ENCODE results near the gene RNF32. TPM values are rescaled to one million over a fixed set of nuclear protein-coding genes. Genes with fewer than 3 reads are reported as not detected.
"Not testable (repeated sequence)": the region's sequence is repeated elsewhere in the genome, so short reads cannot be mapped to it uniquely, and the experiment has no call there.

RNF32 gene
- total RNA-seq, 4 donors from 2014 or later = 1.1 to 3.0 (median 2.0) TPM

DNA sequence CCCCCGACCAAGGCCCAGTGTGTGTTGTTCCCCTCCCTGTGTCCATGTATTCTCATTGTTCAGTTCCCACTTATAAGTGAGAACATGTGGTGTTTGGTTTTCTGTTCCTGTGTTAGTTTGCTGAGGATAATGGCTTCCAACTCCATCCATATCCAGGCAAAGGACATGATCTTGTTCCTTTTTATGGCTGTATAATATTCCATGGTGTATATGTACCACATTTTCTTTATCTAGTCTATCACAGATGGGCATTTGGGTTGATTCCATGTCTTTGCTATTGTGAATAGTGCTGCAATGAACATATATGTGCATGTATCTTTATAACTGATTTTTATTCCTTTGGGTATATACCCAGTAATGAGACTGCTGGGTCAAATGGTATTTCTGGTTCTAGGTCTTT, 61.2 kb downstream of the RNF32 start:
- H3K27ac ChIP-seq; H3K27me3 ChIP-seq; H3K4me3 ChIP-seq; DNase-seq; intact Hi-C loops (cut with DNase I; ENCODE audit: low total_unique reads); in situ Hi-C loops (cut with MboI; ENCODE audit: low pct_ligation_motif_present in 1 of 4, low pct_unique_long_range_greater_than_20kb in 1 of 4, low sequenced_read_pairs in 3 of 4); H3K36me3 ChIP-seq; H3K4me1 ChIP-seq: not testable (repeated sequence)
- WGBS, 2 donors (ENCODE audit: low coverage in 1 of 2) = 100% methylated on average over 1 of the region's 1 CpG; no CpG with 5 or more reads in 1 of the 2 donors
- H3K9me3 ChIP-seq = peaks cover 9 to 10% of the 10 kb centered on the region in 2 donors

DNA sequence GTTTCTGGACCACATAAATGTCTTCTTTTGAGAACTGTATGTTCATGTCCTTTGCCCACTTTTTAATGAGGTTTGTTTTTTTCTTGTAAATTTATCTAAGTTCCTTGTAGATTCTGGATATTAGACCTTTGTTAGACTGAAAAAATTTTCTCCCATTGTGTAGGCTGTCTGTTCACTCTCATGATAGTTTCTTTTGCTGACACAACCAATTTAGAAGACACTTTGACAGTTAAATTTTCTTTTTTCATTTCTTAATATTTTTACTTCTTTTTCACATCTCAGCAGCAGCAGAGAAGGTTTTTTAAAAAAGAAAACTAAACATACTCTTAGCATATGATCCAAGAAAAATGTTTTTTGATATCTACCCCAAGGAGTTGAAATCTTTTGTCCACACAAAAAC, 61.8 kb downstream of the RNF32 start:
- Histone ChIP-seq H3K9me3 (peaks cover 3 to 5% of the 10 kb centered on the region in 2 donors), H3K36me3 (no peaks in the 10 kb centered on the region), H3K4me1 (no peaks in the 10 kb centered on the region), H3K4me3 (no peak overlapping the region), H3K27ac (no peak overlapping the region), H3K27me3 (no peaks in the 10 kb centered on the region)
- in situ Hi-C loops (cut with MboI; ENCODE audit: low pct_ligation_motif_present in 1 of 4, low pct_unique_long_range_greater_than_20kb in 1 of 4, low sequenced_read_pairs in 3 of 4) (no loop called here), intact Hi-C loops (cut with DNase I; ENCODE audit: low total_unique reads) (no loop called here)
- DNase-seq = no peak
- no peak for TF ChIP-seq POLR2AphosphoS5 (IDR thresholded peaks at IDR 0.05)
- no peak for TF ChIP-seq EP300 (IDR thresholded peaks at IDR 0.05; ENCODE audit: low read depth)
- TF ChIP-seq POLR2A (IDR thresholded peaks at IDR 0.05) = no peak
- TF ChIP-seq, protein P1, sequence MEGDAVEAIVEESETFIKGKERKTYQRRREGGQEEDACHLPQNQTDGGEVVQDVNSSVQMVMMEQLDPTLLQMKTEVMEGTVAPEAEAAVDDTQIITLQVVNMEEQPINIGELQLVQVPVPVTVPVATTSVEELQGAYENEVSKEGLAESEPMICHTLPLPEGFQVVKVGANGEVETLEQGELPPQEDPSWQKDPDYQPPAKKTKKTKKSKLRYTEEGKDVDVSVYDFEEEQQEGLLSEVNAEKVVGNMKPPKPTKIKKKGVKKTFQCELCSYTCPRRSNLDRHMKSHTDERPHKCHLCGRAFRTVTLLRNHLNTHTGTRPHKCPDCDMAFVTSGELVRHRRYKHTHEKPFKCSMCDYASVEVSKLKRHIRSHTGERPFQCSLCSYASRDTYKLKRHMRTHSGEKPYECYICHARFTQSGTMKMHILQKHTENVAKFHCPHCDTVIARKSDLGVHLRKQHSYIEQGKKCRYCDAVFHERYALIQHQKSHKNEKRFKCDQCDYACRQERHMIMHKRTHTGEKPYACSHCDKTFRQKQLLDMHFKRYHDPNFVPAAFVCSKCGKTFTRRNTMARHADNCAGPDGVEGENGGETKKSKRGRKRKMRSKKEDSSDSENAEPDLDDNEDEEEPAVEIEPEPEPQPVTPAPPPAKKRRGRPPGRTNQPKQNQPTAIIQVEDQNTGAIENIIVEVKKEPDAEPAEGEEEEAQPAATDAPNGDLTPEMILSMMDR (IDR thresholded peaks at IDR 0.05) = no peak

DNA sequence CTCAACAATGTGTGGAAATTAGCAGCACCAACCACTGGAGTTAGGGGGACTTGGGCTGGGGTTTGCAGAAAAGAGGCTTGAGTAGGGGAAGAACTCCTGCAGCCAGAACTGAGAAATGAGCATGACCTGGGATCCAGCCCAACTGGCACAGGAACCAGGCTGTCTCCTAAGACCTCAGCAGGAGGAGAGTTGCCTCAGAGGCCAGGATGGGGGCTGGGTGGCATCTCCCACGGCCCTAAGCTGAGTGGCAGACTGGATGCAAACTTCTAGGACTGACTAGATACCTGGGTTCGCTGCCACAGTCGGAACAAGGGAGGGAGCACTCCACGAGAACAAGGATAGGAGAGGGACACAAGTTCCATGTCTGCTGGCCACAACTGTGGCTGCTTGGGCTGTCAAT, 62.6 kb downstream of the RNF32 start:
- Histone ChIP-seq H3K4me3 (no peak overlapping the region), H3K36me3 (no peaks in the 10 kb centered on the region), H3K9me3 (peaks cover 0 to 3% of the 10 kb centered on the region in 2 donors), H3K27ac (no peak overlapping the region), H3K4me1 (no peaks in the 10 kb centered on the region), H3K27me3 (no peaks in the 10 kb centered on the region)
- in situ Hi-C loops (cut with MboI; ENCODE audit: low pct_ligation_motif_present in 1 of 4, low pct_unique_long_range_greater_than_20kb in 1 of 4, low sequenced_read_pairs in 3 of 4) (no loop called here), intact Hi-C loops (cut with DNase I; ENCODE audit: low total_unique reads) (no loop called here)
- DNase-seq = no peak
- TF ChIP-seq POLR2A (IDR thresholded peaks at IDR 0.05) (no peak), POLR2AphosphoS5 (IDR thresholded peaks at IDR 0.05) (no peak), EP300 (IDR thresholded peaks at IDR 0.05; ENCODE audit: low read depth) (no peak)
- TF ChIP-seq, protein P1 (IDR thresholded peaks at IDR 0.05) = no peak
- WGBS, 2 donors (ENCODE audit: low coverage in 1 of 2) = 90% methylated on average over 4 of the region's 4 CpGs; no CpG with 5 or more reads in 1 of the 2 donors

DNA sequence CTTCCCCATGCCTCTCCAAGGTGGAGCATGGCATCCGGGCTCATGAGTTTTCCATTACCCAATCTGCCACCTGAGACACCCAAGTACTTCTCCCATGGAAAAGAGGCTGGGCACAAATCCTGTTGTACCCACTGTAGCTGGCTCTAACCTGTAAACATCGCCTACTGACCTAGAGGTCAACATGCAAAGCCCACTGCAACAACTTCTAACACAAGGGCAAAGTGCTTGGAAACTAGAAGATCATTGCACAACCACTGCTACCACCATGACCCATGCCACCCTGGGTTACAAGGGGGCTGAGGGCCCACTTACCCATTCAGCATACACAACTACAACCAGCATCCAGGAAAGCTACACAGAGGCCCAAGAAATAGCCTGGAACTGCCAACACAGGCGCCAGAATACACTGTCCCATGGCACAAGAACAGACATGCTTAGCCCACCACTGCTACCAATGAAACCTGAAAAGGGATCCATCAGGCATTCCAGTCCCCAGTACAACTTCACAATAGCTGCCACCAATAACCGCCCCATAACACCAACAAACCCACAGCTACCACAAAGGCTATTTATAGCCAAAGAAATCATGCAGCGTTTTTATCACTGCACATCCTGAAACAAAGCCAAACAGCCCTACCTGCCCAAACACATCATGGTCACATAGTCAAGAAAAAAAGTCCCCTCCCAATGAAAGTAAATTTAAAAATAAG, 63.4 kb downstream of the RNF32 start:
- Histone ChIP-seq H3K9me3 (no peaks in the 10 kb centered on the region), H3K27me3 (no peaks in the 10 kb centered on the region), H3K27ac (no peak overlapping the region), H3K4me1 (no peaks in the 10 kb centered on the region), H3K4me3 (no peak overlapping the region), H3K36me3 (no peaks in the 10 kb centered on the region)
- 68% methylated on average over 4 of the region's 5 CpGs; no CpG with 5 or more reads in 1 of the 2 donors for WGBS, 2 donors (ENCODE audit: low coverage in 1 of 2)
- no peak for TF ChIP-seq POLR2A (IDR thresholded peaks at IDR 0.05)
- TF ChIP-seq POLR2AphosphoS5 (IDR thresholded peaks at IDR 0.05) = no peak
- no peak for TF ChIP-seq EP300 (IDR thresholded peaks at IDR 0.05; ENCODE audit: low read depth)
- TF ChIP-seq, protein P1 (IDR thresholded peaks at IDR 0.05) = no peak
- in situ Hi-C loops (cut with MboI; ENCODE audit: low pct_ligation_motif_present in 1 of 4, low pct_unique_long_range_greater_than_20kb in 1 of 4, low sequenced_read_pairs in 3 of 4) = no loop called here
- intact Hi-C loops (cut with DNase I; ENCODE audit: low total_unique reads) = no loop called here
- DNase-seq = no peak
